Left ventricle myocardium inferior (tissue), 1 donor: ENCODE results near the gene ANKRD55. TPM values are rescaled to one million over a fixed set of nuclear protein-coding genes. Genes with fewer than 3 reads are reported as not detected.

ENCODE experiments used
- DNase-seq: peaks from one replicate; pipeline ENCODE4 v3.0.0-alpha.2; 2020
- H3K27ac ChIP-seq: fragments of 200-600 bp; replicated peaks from 2 replicates; pipeline ENCODE4 v1.8.0; 2021
- H3K27me3 ChIP-seq: fragments of 200-600 bp; 2 replicates; pipeline ENCODE4 v1.8.0; 2021; ENCODE audit warnings: low read depth
- H3K36me3 ChIP-seq: fragments of 200-600 bp; 2 replicates; pipeline ENCODE4 v1.8.0; 2021
- H3K4me1 ChIP-seq: fragments of 200-600 bp; 2 replicates; pipeline ENCODE4 v1.8.0; 2021
- H3K4me3 ChIP-seq: fragments of 200-600 bp; 2 replicates; pipeline ENCODE4 v1.8.0; 2021; ENCODE audit warnings: mild to moderate bottlenecking, moderate library complexity
- H3K9me3 ChIP-seq: fragments of 200-600 bp; replicated peaks from 2 replicates; pipeline ENCODE4 v1.8.0; 2021
- intact Hi-C: fragments of 100-400 bp; cut with micrococcal nuclease; formaldehyde crosslinking; loops from one replicate; pipeline ENCODE4 v1.11.0; 2022
- total RNA-seq: library from RNA; stranded (reverse); fragmentation: NEBNext Ultra II Directional; extraction: Animal tissue kit (Norgen Biotek cat#: 25700); gene quantifications from one replicate; pipeline ENCODE4 v1.2.1, GENCODE V29; 2021
- TF ChIP-seq, protein P1 (sequence below): fragments of 200-600 bp; IDR thresholded peaks from 2 replicates; pipeline ENCODE4 v1.8.0; 2021; ENCODE audit warnings: antibody characterized with exemption, mild to moderate bottlenecking, borderline replicate concordance
- donor health status: DM: no; HTN: yes; CAD: no; lungs with severe emphysema.

ANKRD55 gene
- total RNA-seq, 1 donor from 2014 or later, result 0.27 TPM

DNA sequence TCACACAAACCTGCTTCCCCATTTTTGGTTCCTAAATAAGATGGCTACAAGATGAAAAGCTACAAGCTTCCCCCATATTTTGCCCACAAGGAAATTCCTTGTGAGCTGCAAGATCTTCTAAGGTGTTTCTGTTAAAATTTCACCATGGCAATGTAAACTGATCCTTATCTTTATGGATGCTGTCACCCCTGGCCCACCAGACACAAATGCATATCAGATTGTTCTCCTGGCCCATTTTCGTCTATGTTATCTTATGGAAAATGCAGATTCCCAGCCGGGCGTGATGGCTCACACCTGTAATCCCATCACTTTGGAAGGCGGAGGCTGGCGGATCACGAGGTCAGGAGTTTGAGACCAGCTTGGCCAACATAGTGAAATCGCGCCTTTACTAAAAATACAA, 173.3 kb downstream of the ANKRD55 start:
- no peak for DNase-seq
- H3K9me3 ChIP-seq, result no peaks in the 10 kb centered on the region
- intact Hi-C loops, result no loop called here
- no peaks in the 10 kb centered on the region for H3K36me3 ChIP-seq
- peaks cover 13% of the 10 kb centered on the region for H3K4me1 ChIP-seq
- no peak overlapping the region for H3K27ac ChIP-seq
- no peak overlapping the region for H3K4me3 ChIP-seq
- no peaks in the 10 kb centered on the region for H3K27me3 ChIP-seq
- TF ChIP-seq, protein P1, sequence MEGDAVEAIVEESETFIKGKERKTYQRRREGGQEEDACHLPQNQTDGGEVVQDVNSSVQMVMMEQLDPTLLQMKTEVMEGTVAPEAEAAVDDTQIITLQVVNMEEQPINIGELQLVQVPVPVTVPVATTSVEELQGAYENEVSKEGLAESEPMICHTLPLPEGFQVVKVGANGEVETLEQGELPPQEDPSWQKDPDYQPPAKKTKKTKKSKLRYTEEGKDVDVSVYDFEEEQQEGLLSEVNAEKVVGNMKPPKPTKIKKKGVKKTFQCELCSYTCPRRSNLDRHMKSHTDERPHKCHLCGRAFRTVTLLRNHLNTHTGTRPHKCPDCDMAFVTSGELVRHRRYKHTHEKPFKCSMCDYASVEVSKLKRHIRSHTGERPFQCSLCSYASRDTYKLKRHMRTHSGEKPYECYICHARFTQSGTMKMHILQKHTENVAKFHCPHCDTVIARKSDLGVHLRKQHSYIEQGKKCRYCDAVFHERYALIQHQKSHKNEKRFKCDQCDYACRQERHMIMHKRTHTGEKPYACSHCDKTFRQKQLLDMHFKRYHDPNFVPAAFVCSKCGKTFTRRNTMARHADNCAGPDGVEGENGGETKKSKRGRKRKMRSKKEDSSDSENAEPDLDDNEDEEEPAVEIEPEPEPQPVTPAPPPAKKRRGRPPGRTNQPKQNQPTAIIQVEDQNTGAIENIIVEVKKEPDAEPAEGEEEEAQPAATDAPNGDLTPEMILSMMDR, result no peak

GRCh38 chr5:56056875-56057274, 176.3 kb downstream of the ANKRD55 start:
- H3K4me1 ChIP-seq, result peaks cover 13% of the 10 kb centered on the region
- TF ChIP-seq, protein P1, result no peak
- intact Hi-C loops, result no loop called here
- no peak overlapping the region for H3K4me3 ChIP-seq
- H3K9me3 ChIP-seq, result peaks cover 9% of the 10 kb centered on the region
- no peak for DNase-seq
- no peaks in the 10 kb centered on the region for H3K36me3 ChIP-seq
- H3K27me3 ChIP-seq, result no peaks in the 10 kb centered on the region
- no peak overlapping the region for H3K27ac ChIP-seq

GRCh38 chr5:56055859-56056258, 177.3 kb downstream of the ANKRD55 start:
- no peak for DNase-seq
- Histone ChIP-seq H3K27me3 (no peaks in the 10 kb centered on the region), H3K27ac (no peak overlapping the region), H3K9me3 (peaks cover 9% of the 10 kb centered on the region), H3K36me3 (no peaks in the 10 kb centered on the region), H3K4me1 (peaks cover 19% of the 10 kb centered on the region), H3K4me3 (no peak overlapping the region)
- TF ChIP-seq, protein P1, result no peak
- intact Hi-C loops, result no loop called here

DNA sequence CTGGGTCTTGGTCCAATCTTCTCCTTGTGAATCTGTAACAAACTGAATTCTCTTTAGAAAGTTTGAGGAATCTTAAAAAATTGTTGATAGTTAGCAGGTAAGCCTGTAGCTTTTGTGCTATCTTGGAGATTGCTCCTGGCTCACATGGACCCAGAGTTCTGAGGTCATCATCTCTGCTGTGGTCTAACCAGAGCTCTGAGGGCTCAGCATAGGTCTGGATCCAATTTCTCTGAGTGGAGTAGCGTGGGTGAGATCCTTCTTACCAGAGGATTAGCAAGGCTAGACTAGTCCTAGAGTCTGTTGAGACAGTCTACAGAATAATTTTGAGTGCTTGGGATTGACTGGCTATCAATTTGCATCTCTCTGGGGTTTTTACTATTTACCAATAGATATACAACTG, 177.8 kb downstream of the ANKRD55 start:
- Histone ChIP-seq H3K36me3 (no peaks in the 10 kb centered on the region), H3K27me3 (no peaks in the 10 kb centered on the region), H3K27ac (no peak overlapping the region), H3K4me1 (peaks cover 24% of the 10 kb centered on the region), H3K9me3 (peaks cover 9% of the 10 kb centered on the region), H3K4me3 (no peak overlapping the region)
- TF ChIP-seq, protein P1, result no peak
- intact Hi-C loops, result no loop called here
- DNase-seq, result no peak

DNA sequence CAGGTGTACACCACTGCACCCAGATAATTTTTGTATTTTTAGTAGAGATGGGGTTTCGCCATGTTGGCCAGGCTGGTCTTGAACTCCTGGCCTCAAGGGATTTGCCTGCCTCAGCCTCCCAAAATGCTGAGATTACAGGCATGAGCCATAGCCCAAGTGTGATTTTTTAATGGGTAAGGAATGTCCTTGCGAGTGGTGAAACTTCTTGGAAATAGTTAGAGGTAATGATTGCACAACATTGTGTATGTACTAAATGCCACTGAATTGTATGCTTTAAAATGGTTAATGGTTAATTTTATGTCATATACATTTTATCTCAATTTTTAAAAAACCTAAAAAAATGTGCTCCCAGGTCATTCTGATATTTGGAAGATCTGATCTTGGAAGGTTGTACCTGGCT, 178.5 kb downstream of the ANKRD55 start:
- TF ChIP-seq, protein P1, result no peak
- intact Hi-C loops, result no loop called here

GRCh38 chr5:56053363-56053762, 179.8 kb downstream of the ANKRD55 start:
- Histone ChIP-seq H3K4me3 (no peak overlapping the region), H3K36me3 (no peaks in the 10 kb centered on the region), H3K4me1 (peaks cover 24% of the 10 kb centered on the region), H3K9me3 (peaks cover 9% of the 10 kb centered on the region), H3K27ac (no peak overlapping the region), H3K27me3 (no peaks in the 10 kb centered on the region)
- TF ChIP-seq, protein P1, result no peak
- intact Hi-C loops, result no loop called here
- DNase-seq, result no peak

More for the DNA sequence above, 178.5 kb downstream of the ANKRD55 start:
- H3K4me3 ChIP-seq, result no peak overlapping the region
- DNase-seq, result no peak
- H3K36me3 ChIP-seq, result no peaks in the 10 kb centered on the region
- peaks cover 9% of the 10 kb centered on the region for H3K9me3 ChIP-seq
- no peaks in the 10 kb centered on the region for H3K27me3 ChIP-seq
- H3K27ac ChIP-seq, result no peak overlapping the region
- H3K4me1 ChIP-seq, result peaks cover 31% of the 10 kb centered on the region
